Right kidney (tissue), 1 donor: ENCODE data around the gene CTDSP1.

Experiments used
- DNase-seq: peaks from one replicate; pipeline ENCODE4 v3.0.0-alpha.2; 2016

Gene CTDSP1

GRCh38 chr2:218398437-218399390 lies 954 bp upstream of the CTDSP1 start:
- peak; percentile 89 for DNase-seq

- peak; percentile 76 for DNase-seq
Observed at GRCh38 chr2:218400167-218400929, 680 bp downstream of the CTDSP1 start.

- DNase-seq: no peak
Observed at GRCh38 chr2:218400930-218401881, 1.5 kb downstream of the CTDSP1 start.

- DNase-seq: no peak
Observed at GRCh38 chr2:218401890-218402289, 2.2 kb downstream of the CTDSP1 start.

GRCh38 chr2:218402491-218402901 lies 2.8 kb downstream of the CTDSP1 start:
- no peak for DNase-seq

- no peak for DNase-seq
Observed at GRCh38 chr2:218402911-218403411, 3.3 kb downstream of the CTDSP1 start.

- DNase-seq: no peak
Observed at GRCh38 chr2:218403810-218404209, 4.1 kb downstream of the CTDSP1 start.

- DNase-seq: no peak
Observed at GRCh38 chr2:218404351-218405085, 4.8 kb downstream of the CTDSP1 start.

- DNase-seq: no peak
Observed at GRCh38 chr2:218405086-218405745, 5.5 kb downstream of the CTDSP1 start.

GRCh38 chr2:218405746-218406208 lies 6.1 kb downstream of the CTDSP1 start:
- DNase-seq: peak; percentile 74

GRCh38 chr2:218406209-218406948 lies 6.7 kb downstream of the CTDSP1 start:
- peak; percentile 93 for DNase-seq

- no peak for DNase-seq
Observed at GRCh38 chr2:218406949-218407618, 7.4 kb downstream of the CTDSP1 start.

GRCh38 chr2:218407717-218408116 lies 8.0 kb downstream of the CTDSP1 start:
- DNase-seq: no peak

- DNase-seq: no peak
Observed at GRCh38 chr2:218418321-218418716, 18.7 kb downstream of the CTDSP1 start.

- peak; percentile 20 for DNase-seq
Observed at GRCh38 chr2:218418717-218419458, 19.2 kb downstream of the CTDSP1 start, which contains the start of gene VIL1. Gene VIL1, plus strand, starts transcription at chr2:218419123. Its CDS starts 4,656 bp downstream, at chr2:218423779.

GRCh38 chr2:218419630-218420216 lies 20.1 kb downstream of the CTDSP1 start:
- no peak for DNase-seq

- DNase-seq: no peak
Observed at GRCh38 chr2:218421027-218421426, 21.4 kb downstream of the CTDSP1 start.
